Ishikawa (cell line): Measurements from ENCODE around the gene ADAMTS12.

Experiments used
- CEBPB ChIP-seq: IDR thresholded peaks from 2 replicates; pipeline ENCODE4 v1.6.1; 2012
- CREB1 ChIP-seq: IDR thresholded peaks from 2 replicates; pipeline ENCODE4 v1.6.1; 2012; ENCODE audit warnings: low read depth
- EGR1 ChIP-seq: IDR thresholded peaks from 2 replicates; pipeline ENCODE4 v1.6.1; 2012
- EP300 ChIP-seq: IDR thresholded peaks from 2 replicates; pipeline ENCODE4 v1.6.1; 2012; ENCODE audit warnings: borderline replicate concordance
- MAX ChIP-seq: IDR thresholded peaks from 2 replicates; pipeline ENCODE4 v1.6.1; 2012
- NFIC ChIP-seq: IDR thresholded peaks from 2 replicates; pipeline ENCODE4 v1.6.1; 2012
- TCF12 ChIP-seq: IDR thresholded peaks from 2 replicates; pipeline ENCODE4 v1.6.1; 2012; ENCODE audit warnings: low read depth
- YY1 ChIP-seq: IDR thresholded peaks from 2 replicates; pipeline ENCODE4 v1.6.1; 2012; ENCODE audit warnings: low read depth
- ZBTB7A ChIP-seq: IDR thresholded peaks from 2 replicates; pipeline ENCODE4 v1.6.1; 2012; ENCODE audit warnings: low read depth

- TF ChIP-seq TCF12 (no peak), CREB1 (no peak), MAX (no peak), EP300 (no peak), YY1 (no peak), NFIC (no peak), ZBTB7A (no peak), EGR1 (no peak), CEBPB (no peak)
These were observed 215.8 kb downstream of the ADAMTS12 start for GRCh38 chr5:33675958-33676464.
